Fibroblast of the aortic adventitia (primary cell): ENCODE data around the gene CHDH. TPM values are rescaled to one million over a fixed set of nuclear protein-coding genes. Genes with fewer than 3 reads are reported as not detected.

ENCODE experiments used
- DNase-seq: peaks from one replicate; pipeline ENCODE4 v3.0.0-alpha.2; 2010; ENCODE audit warnings: low read depth
- H3K4me3 ChIP-seq: 2 replicates; pipeline ENCODE4 v1.5.1; 2011; ENCODE audit warnings: low read depth, mild to moderate bottlenecking, control low read depth, low read length, moderate library complexity
- CTCF ChIP-seq: IDR thresholded peaks from 2 replicates; pipeline ENCODE4 v1.5.1; 2011; ENCODE audit warnings: mild to moderate bottlenecking, low read length, control low read depth, inconsistent platforms; ENCODE audit not compliant: insufficient read depth
- total RNA-seq: library from RNA; depleted of rRNA; stranded (reverse); fragments of >200 nt; gene quantifications from 2 replicates; pipeline ENCODE4 v1.2.3, GENCODE V29; 2012; ENCODE audit warnings: low replicate concordance

Gene CHDH
- total RNA-seq, 1 donor, result 1.3 TPM

GRCh38 chr3:53849916-53850315, 3.7 kb upstream of the CHDH start:
- no peak for TF ChIP-seq CTCF
- no peak for DNase-seq
- H3K4me3 ChIP-seq, result no peak overlapping the region

DNA sequence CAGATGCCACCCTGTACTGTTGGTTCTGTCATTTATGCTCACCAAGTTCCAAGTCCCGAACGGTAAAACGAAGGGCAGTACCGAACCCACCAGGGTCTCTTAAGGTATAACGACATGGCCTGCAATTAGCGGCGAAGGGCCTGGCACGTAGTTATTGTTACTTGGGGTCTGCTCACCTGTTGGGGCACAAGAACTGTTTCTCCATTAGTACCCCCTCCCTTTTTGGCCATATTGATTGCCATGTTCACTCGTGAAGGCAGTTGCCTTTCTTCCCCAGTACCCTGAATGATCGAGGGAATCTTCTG, 584 bp upstream of the CHDH start:
- no peak for DNase-seq
- no peak for TF ChIP-seq CTCF
- H3K4me3 ChIP-seq, result no peak overlapping the region

- no peak for DNase-seq
- no peak for TF ChIP-seq CTCF
Measured at GRCh38 chr3:53845881-53846133, 412 bp downstream of the CHDH start.

GRCh38 chr3:53845103-53845880, 927 bp downstream of the CHDH start:
- peak; percentile 39 for DNase-seq
- H3K4me3 ChIP-seq, result peak overlapping the region; percentile 60
- peak; percentile 41 for TF ChIP-seq CTCF

More at GRCh38 chr3:53845881-53846133, 412 bp downstream of the CHDH start:
- peak overlapping the region; percentile 60 for H3K4me3 ChIP-seq

DNA sequence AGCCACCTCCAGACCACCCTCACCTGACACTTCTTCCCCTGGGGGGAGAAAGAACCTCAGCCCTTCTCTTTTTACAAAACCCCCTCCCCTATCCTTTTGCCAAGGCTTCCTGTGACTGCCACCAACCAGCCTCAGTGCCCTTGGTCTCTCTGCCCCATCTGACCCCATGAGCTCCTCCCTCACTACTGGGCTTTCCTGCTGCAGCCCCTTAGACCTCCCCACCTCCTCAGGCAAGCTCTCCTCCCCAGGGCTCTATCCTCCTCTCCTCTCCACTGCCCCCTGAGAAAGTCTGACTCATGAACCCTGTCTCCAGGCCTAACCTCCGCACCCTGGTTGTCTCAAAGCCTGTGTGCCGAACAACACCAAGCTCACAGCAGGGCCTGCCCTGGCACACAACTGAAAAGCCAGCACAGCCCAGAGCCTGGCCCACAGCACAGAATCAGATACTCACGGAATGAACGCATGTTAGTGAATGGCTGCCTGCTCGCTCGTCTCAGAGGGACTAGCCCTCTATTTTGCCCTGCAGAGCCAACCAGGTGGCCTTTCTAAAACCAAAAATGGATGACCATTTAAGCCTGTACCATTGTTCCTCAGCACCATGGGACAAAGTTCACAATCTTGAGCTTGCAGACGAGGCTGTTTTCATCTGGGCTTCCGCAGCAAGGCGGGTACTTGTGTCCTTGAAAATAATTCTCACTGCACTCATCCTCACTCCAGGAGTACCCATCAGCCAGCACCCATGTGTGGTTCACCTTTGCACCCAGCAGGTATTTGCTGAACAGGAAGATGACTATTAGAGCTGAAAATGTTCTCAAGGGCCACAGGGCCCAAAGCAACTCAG, 1.7 kb downstream of the CHDH start:
- TF ChIP-seq CTCF, result no peak
- no peak for DNase-seq
- no peak overlapping the region for H3K4me3 ChIP-seq

- no peak for TF ChIP-seq CTCF
- no peak overlapping the region for H3K4me3 ChIP-seq
- no peak for DNase-seq
Measured at GRCh38 chr3:53843195-53844177, 2.7 kb downstream of the CHDH start.
